Calu3 (cell line): ENCODE measurements around the gene PPP1R14D. TPM values are rescaled to one million over a fixed set of nuclear protein-coding genes. Genes with fewer than 3 reads are reported as not detected.

Experiments
- BruUV-seq: library from RNA; stranded (reverse); fragments of 400-500 nt; replicated peaks from 2 replicates; lab custom pipeline; 2021; lab: Mats Ljungman, UMichigan
- CTCF ChIA-PET: fragments of 300-600 bp; sonication (Branson Sonifier 250); formaldehyde crosslinking; loops from one replicate; lab custom pipeline; 2022; ENCODE audit warnings: antibody characterized with exemption; lab: Charles Lee
- DNase-seq: peaks from one replicate; pipeline ENCODE4 v3.0.0; 2022
- H3K27ac Mint-ChIP-seq: one replicate; pipeline ENCODE4 v1.8.0; 2022; ENCODE audit warnings: mixed read lengths; ENCODE audit not compliant: unreplicated experiment
- H3K27me3 Mint-ChIP-seq: one replicate; pipeline ENCODE4 v1.8.0; 2022; ENCODE audit warnings: mixed read lengths; ENCODE audit not compliant: unreplicated experiment
- H3K36me3 Mint-ChIP-seq: one replicate; pipeline ENCODE4 v1.8.0; 2022; ENCODE audit warnings: mild to moderate bottlenecking, moderate library complexity, mixed read lengths; ENCODE audit not compliant: insufficient read depth, unreplicated experiment
- H3K4me1 Mint-ChIP-seq: one replicate; pipeline ENCODE4 v1.8.0; 2022; ENCODE audit warnings: mild to moderate bottlenecking, low read depth, mixed read lengths; ENCODE audit not compliant: unreplicated experiment
- H3K4me3 Mint-ChIP-seq: one replicate; pipeline ENCODE4 v1.8.0; 2022; ENCODE audit warnings: mild to moderate bottlenecking, low read depth, moderate library complexity, mixed read lengths; ENCODE audit not compliant: unreplicated experiment
- H3K9me3 Mint-ChIP-seq: one replicate; pipeline ENCODE4 v1.8.0; 2022; ENCODE audit warnings: low read depth, mixed read lengths; ENCODE audit not compliant: unreplicated experiment
- CTCF ChIP-seq: fragments of 200-600 bp; IDR thresholded peaks from one replicate; pipeline ENCODE4 v1.8.0; 2022; ENCODE audit warnings: antibody characterized with exemption; ENCODE audit not compliant: unreplicated experiment
- intact Hi-C: fragments of 100-400 bp; cut with micrococcal nuclease; formaldehyde crosslinking; loops from one replicate; pipeline ENCODE4 v1.10.0; 2022; ENCODE audit not compliant: unreplicated experiment
- total RNA-seq: library from RNA; stranded (reverse); gene quantifications from 2 replicates; pipeline ENCODE4 v1.2.3, GENCODE V29; 2022

PPP1R14D gene
- total RNA-seq, 1 experiment from 2014 or later = 1.7 TPM

GRCh38 chr15:40825661-40826422 lies 2.7 kb downstream of the PPP1R14D start:
- H3K27ac Mint-ChIP-seq = no peak overlapping the region
- intact Hi-C loops = no loop called here

GRCh38 chr15:40823572-40824343 lies 4.8 kb downstream of the PPP1R14D start:
- DNase-seq = no peak

More at GRCh38 chr15:40825661-40826422, 2.7 kb downstream of the PPP1R14D start:
- no peaks in the 10 kb centered on the region for H3K36me3 Mint-ChIP-seq
- no peak for TF ChIP-seq CTCF
- peaks cover 8% of the 10 kb centered on the region for H3K4me1 Mint-ChIP-seq
- H3K9me3 Mint-ChIP-seq = no peaks in the 10 kb centered on the region
- H3K27me3 Mint-ChIP-seq = no peaks in the 10 kb centered on the region
- H3K4me3 Mint-ChIP-seq = no peak overlapping the region
- CTCF ChIA-PET = interaction anchor here (0.7 kb wide), 1 partner anchor 38 kb away, joined by 3 read pairs; no protein-coding TSS in a partner anchor
- BruUV-seq = no TSS peak
- DNase-seq = peak; percentile 50

GRCh38 chr15:40821195-40821594 lies 7.3 kb downstream of the PPP1R14D start:
- Mint-ChIP-seq H3K27me3 (no peaks in the 10 kb centered on the region), H3K9me3 (no peaks in the 10 kb centered on the region), H3K4me3 (no peak overlapping the region), H3K4me1 (no peaks in the 10 kb centered on the region), H3K36me3 (no peaks in the 10 kb centered on the region), H3K27ac (no peak overlapping the region)
- CTCF ChIA-PET = no interaction called here
- intact Hi-C loops = no loop called here
- DNase-seq = no peak
- TF ChIP-seq CTCF = no peak
- BruUV-seq = no TSS peak

More at GRCh38 chr15:40823572-40824343, 4.8 kb downstream of the PPP1R14D start:
- Mint-ChIP-seq H3K9me3 (no peaks in the 10 kb centered on the region), H3K36me3 (no peaks in the 10 kb centered on the region), H3K27ac (no peak overlapping the region), H3K4me3 (no peak overlapping the region), H3K4me1 (peaks cover 7% of the 10 kb centered on the region), H3K27me3 (no peaks in the 10 kb centered on the region)
- TF ChIP-seq CTCF = no peak
- no TSS peak for BruUV-seq
- CTCF ChIA-PET = interaction anchor here (0.7 kb wide), 1 partner anchor 721 kb away, joined by 3 read pairs; no protein-coding TSS in a partner anchor
- intact Hi-C loops = no loop called here

- BruUV-seq = no TSS peak
- Mint-ChIP-seq H3K4me1 (no peaks in the 10 kb centered on the region), H3K9me3 (no peaks in the 10 kb centered on the region), H3K4me3 (no peak overlapping the region), H3K36me3 (no peaks in the 10 kb centered on the region), H3K27ac (no peak overlapping the region), H3K27me3 (no peaks in the 10 kb centered on the region)
- DNase-seq = no peak
- intact Hi-C loops = no loop called here
- CTCF ChIA-PET = no interaction called here
- no peak for TF ChIP-seq CTCF
Measured at GRCh38 chr15:40819048-40819447, 9.5 kb downstream of the PPP1R14D start.
